K562 (cell line): Measurements from ENCODE around the gene CFAP157. TPM values are rescaled to one million over a fixed set of nuclear protein-coding genes. Genes with fewer than 3 reads are reported as not detected.

Experiments
- CREM ChIP-seq: IDR thresholded peaks from 2 replicates; pipeline ENCODE4 v1.6.1; 2014; ENCODE audit warnings: antibody characterized with exemption, low read depth
- DMBX1 ChIP-seq: fragments of 250-450 bp; sonication (Bioruptor Pico); IDR thresholded peaks from 2 replicates; pipeline ENCODE4 v1.8.0; 2022; ENCODE audit warnings: inconsistent platforms, mild to moderate bottlenecking, moderate library complexity, borderline replicate concordance
- ESRRA ChIP-seq: fragments of 450-650 bp; IDR thresholded peaks from 2 replicates; pipeline ENCODE4 v1.6.1; 2014; ENCODE audit warnings: low read depth, mild to moderate bottlenecking, moderate library complexity, borderline replicate concordance
- FOXJ2 ChIP-seq: fragments of 200-800 bp; sonication (Bioruptor generic); IDR thresholded peaks from 2 replicates; pipeline ENCODE4 v1.6.1; 2016; ENCODE audit warnings: missing genetic modification characterization, missing compliant biosample characterization
- FOXM1 ChIP-seq, 2 experiments: fragments of 450-650 bp in 1 of 2; sonication (generic) in 1 of 2; formaldehyde crosslinking in 1 of 2; IDR thresholded peaks; 2 replicates each; pipeline versions ENCODE4 v1.6.1 to v1.9.0; 2017 to 2022; ENCODE audit warnings: low read depth in 2 of 2, mild to moderate bottlenecking in 2 of 2, missing genetic modification reagents in 1 of 2, moderate library complexity in 1 of 2
- GATAD2A ChIP-seq: fragments of 450-650 bp; IDR thresholded peaks from 2 replicates; pipeline ENCODE4 v1.6.1; 2017
- POLR2AphosphoS5 ChIP-seq: IDR thresholded peaks from 2 replicates; pipeline ENCODE4 v1.6.1; 2011; ENCODE audit warnings: mild to moderate bottlenecking, low read depth, low read length, moderate library complexity; ENCODE audit not compliant: control insufficient read depth, insufficient read depth
- RBFOX2 ChIP-seq: fragments of 200-400 bp; formaldehyde crosslinking; IDR thresholded peaks from 2 replicates; pipeline ENCODE4 v1.6.1; 2017; ENCODE audit warnings: low read depth, mild to moderate bottlenecking, low read length, moderate library complexity
- SAP30 ChIP-seq: fragments of 200-600 bp; sonication (generic); IDR thresholded peaks from 2 replicates; pipeline ENCODE4 v1.6.1; 2012; ENCODE audit warnings: borderline replicate concordance, low read depth, mild to moderate bottlenecking, moderate library complexity, low read length, control low read depth, inconsistent platforms; ENCODE audit not compliant: insufficient read depth, poor library complexity, severe bottlenecking
- SMAD1 ChIP-seq: fragments of 150-350 bp; IDR thresholded peaks from 2 replicates; pipeline ENCODE4 v1.6.1; 2014; ENCODE audit warnings: low read length, low read depth; ENCODE audit not compliant: partially characterized antibody
- STAT6 ChIP-seq: sonication (generic); formaldehyde crosslinking; IDR thresholded peaks from 2 replicates; pipeline ENCODE4 v1.8.1; 2023; ENCODE audit warnings: mild to moderate bottlenecking, missing genetic modification reagents
- TAL1 ChIP-seq: fragments of 450-650 bp; IDR thresholded peaks from 2 replicates; pipeline ENCODE4 v1.6.1; 2016; ENCODE audit warnings: mild to moderate bottlenecking
- U2AF1 ChIP-seq: fragments of 200-400 bp; formaldehyde crosslinking; optimal IDR thresholded peaks from 2 replicates; pipeline ENCODE3; 2017; ENCODE audit warnings: mild to moderate bottlenecking, low read depth, low read length, moderate library complexity
- ZNF263 ChIP-seq: sonication (generic); formaldehyde crosslinking; IDR thresholded peaks from 2 replicates; pipeline ENCODE4 v1.8.0; 2022; ENCODE audit warnings: mild to moderate bottlenecking, missing genetic modification reagents, borderline replicate concordance
- ZNF280B ChIP-seq: fragments of 250-450 bp; sonication (Bioruptor Pico); IDR thresholded peaks from 2 replicates; pipeline ENCODE4 v1.5.1; 2021; ENCODE audit warnings: mild to moderate bottlenecking
- ZNF3 ChIP-seq: fragments of 250-450 bp; sonication (Bioruptor Pico); IDR thresholded peaks from 2 replicates; pipeline ENCODE4 v1.5.0; 2021; ENCODE audit warnings: mild to moderate bottlenecking, moderate library complexity
- polyA plus RNA-seq, 8 experiments: library from polyadenylated mRNA; depleted of rRNA in 4 of 8; stranded (reverse) in 5 of 8; unstranded in 3 of 8; fragments of >200 nt; fragmentation: Nextera tagmentation in 2 of 8; fragmentation: Illumina TruSeq in 1 of 8; extraction: Ambion mirVana in 2 of 8; extraction: Trizol in 1 of 8; gene quantifications; 2 replicates each; pipeline versions ENCODE4 v1.2.1 to v1.2.3, GENCODE V29; 2011 to 2014; ENCODE audit warnings: inconsistent platforms in 1 of 8, missing spikeins in 1 of 8
- total RNA-seq, 7 experiments: library from RNA; depleted of rRNA in 6 of 7; stranded (reverse); fragments of >200 nt in 6 of 7; fragmentation: Illumina TruSeq in 2 of 7; extraction: Trizol in 2 of 7; gene quantifications; 2 replicates each; pipeline versions ENCODE4 v1.2.1 to v1.2.3, GENCODE V29; 2011 to 2021; ENCODE audit warnings: low replicate concordance in 1 of 7
- TF ChIP-seq, protein P1 (sequence below), 2 experiments: fragments of 450-650 bp in 1 of 2; IDR thresholded peaks; 2 replicates each; pipeline ENCODE4 v1.6.1; 2011 to 2017; ENCODE audit warnings: low read depth in 2 of 2, antibody characterized with exemption in 1 of 2, borderline replicate concordance in 1 of 2, low read length in 1 of 2, mild to moderate bottlenecking in 1 of 2, mixed read lengths in 1 of 2; ENCODE audit not compliant: control insufficient read depth in 1 of 2

CFAP157 gene
- total and polyA plus RNA-seq, 9 of the 15 experiments (the other 6 are each of a cell fraction or from before 2014, with no cell fraction given) = 0.03 TPM; not detected in 8

DNA sequence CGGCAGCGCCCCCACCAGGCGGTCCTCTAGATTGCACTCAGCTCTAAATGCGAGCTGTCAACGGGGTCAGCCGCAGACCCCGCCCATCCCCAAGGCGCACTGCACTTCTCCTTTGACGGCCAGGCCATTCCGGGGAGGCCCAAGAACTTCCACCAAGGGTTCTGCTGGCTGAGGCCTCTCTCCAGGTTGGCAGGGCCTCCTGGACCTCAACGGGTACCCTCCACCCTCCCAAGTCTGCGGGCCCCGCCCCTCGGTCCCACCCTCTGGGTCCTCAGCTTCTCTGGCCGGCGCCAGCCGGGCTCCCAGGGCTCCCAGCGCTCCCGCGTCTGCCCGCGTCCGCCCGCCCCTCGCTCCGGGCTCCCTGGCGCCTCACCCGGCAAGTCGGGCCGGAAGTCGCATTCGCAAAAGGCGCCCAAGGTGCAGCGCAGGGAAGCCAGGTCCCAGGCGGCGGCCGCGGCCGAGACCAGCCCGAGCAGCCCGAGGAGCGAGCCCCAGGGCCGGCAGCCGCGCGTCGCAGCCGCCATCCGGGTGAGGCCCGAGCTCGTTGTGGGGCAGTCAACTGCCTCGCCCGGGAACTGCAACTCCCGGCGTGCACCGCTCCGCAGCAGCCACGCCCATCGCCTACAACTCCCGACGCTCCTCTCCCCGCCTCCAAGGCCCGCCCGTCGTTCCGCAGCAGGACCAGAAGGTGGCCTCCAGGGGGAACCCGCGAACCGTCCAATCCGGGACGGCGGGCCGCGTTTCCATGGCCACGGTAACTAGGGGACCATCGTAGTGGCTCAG, 28.1 kb downstream of the CFAP157 start, which contains the start of gene TOR2A (continued):
- 0 out of 2 replicates have a peak, but pooled peaks have one; percentile 66 for TF ChIP-seq GATAD2A
- TF ChIP-seq FOXJ2 (tag) = peak; percentile 98
- TF ChIP-seq ZNF3 (CRISPR knock-in tag) = no peak
- TF ChIP-seq, protein P1, sequence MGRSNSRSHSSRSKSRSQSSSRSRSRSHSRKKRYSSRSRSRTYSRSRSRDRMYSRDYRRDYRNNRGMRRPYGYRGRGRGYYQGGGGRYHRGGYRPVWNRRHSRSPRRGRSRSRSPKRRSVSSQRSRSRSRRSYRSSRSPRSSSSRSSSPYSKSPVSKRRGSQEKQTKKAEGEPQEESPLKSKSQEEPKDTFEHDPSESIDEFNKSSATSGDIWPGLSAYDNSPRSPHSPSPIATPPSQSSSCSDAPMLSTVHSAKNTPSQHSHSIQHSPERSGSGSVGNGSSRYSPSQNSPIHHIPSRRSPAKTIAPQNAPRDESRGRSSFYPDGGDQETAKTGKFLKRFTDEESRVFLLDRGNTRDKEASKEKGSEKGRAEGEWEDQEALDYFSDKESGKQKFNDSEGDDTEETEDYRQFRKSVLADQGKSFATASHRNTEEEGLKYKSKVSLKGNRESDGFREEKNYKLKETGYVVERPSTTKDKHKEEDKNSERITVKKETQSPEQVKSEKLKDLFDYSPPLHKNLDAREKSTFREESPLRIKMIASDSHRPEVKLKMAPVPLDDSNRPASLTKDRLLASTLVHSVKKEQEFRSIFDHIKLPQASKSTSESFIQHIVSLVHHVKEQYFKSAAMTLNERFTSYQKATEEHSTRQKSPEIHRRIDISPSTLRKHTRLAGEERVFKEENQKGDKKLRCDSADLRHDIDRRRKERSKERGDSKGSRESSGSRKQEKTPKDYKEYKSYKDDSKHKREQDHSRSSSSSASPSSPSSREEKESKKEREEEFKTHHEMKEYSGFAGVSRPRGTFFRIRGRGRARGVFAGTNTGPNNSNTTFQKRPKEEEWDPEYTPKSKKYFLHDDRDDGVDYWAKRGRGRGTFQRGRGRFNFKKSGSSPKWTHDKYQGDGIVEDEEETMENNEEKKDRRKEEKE (IDR thresholded peaks at IDR 0.05; ENCODE audit: borderline replicate concordance in 1 of 2, control insufficient read depth in 1 of 2, low read depth in 2 of 2, low read length in 1 of 2) = 0 out of 4 replicates have a peak, but pooled peaks of 1 of the 2 experiments have one; percentile 63
- TF ChIP-seq ESRRA = peak; percentile 70; the same call in 1 of the 2 replicates
- peak; percentile 90 for TF ChIP-seq CREM
- peak; percentile 79 for TF ChIP-seq SAP30
- TF ChIP-seq STAT6 (CRISPR knock-in tag) = no peak
- TF ChIP-seq RBFOX2 = peak; percentile 97
- peak; percentile 61; the same call in 1 of the 2 replicates for TF ChIP-seq DMBX1 (CRISPR knock-in tag)
- TF ChIP-seq ZNF263 = peak; percentile 65; the same call in 1 of the 2 replicates
- no peak for TF ChIP-seq SMAD1
- TF ChIP-seq TAL1 = no peak
- TF ChIP-seq FOXM1 (IDR thresholded peaks at IDR 0.05; ENCODE audit: low read depth) = no peak
- TF ChIP-seq FOXM1 (CRISPR knock-in tag; IDR thresholded peaks at IDR 0.05; ENCODE audit: low read depth) = 0 out of 2 replicates have a peak, but pooled peaks have one; percentile 69
- TF ChIP-seq ZNF280B (CRISPR knock-in tag) = no peak
- peak; percentile 58; the same call in 1 of the 2 replicates for TF ChIP-seq POLR2AphosphoS5
- peak; percentile 71 for TF ChIP-seq U2AF1
